Panc1 (cell line): ENCODE results near the gene TNFRSF14. TPM values are rescaled to one million over a fixed set of nuclear protein-coding genes. Genes with fewer than 3 reads are reported as not detected.

Experiments used
- ATAC-seq: fragments of 200-7000 bp; cut with Tn5 transposase; 2 replicates; pipeline ENCODE4 v1.9.1; 2020; ENCODE audit warnings: mild to moderate bottlenecking, moderate library complexity
- BruUV-seq: library from RNA; stranded (reverse); fragments of 400-500 nt; replicated peaks from 2 replicates; lab custom pipeline; 2021; lab: Mats Ljungman, UMichigan
- CTCF ChIA-PET: fragments of 300-600 bp; sonication (Branson Sonifier 250); formaldehyde crosslinking; loops from one replicate; lab custom pipeline; 2022; ENCODE audit warnings: antibody characterized with exemption; lab: Charles Lee
- POLR2A ChIA-PET: fragments of 300-600 bp; sonication (Branson Sonifier 250); formaldehyde crosslinking; loops from one replicate; lab custom pipeline; 2022; ENCODE audit warnings: antibody characterized with exemption; lab: Charles Lee
- DNase-seq: peaks from one replicate; pipeline ENCODE4 v3.0.0-alpha.2; 2010; ENCODE audit warnings: low read depth, low spot score
- H3K27ac ChIP-seq: 2 replicates; pipeline ENCODE4 v1.5.1; 2011; ENCODE audit warnings: mild to moderate bottlenecking, low read length, inconsistent platforms
- H3K27me3 ChIP-seq: fragments of 200-500 bp; sonication (Bioruptor generic); 2 replicates; pipeline ENCODE4 v1.6.0; 2014; ENCODE audit warnings: low read length, inconsistent platforms; ENCODE audit not compliant: control insufficient read depth, insufficient read depth
- H3K36me3 ChIP-seq: fragments of 200-500 bp; sonication (Bioruptor generic); 2 replicates; pipeline ENCODE4 v1.5.1; 2014; ENCODE audit warnings: inconsistent platforms, mild to moderate bottlenecking, low read length, moderate library complexity; ENCODE audit not compliant: control insufficient read depth, insufficient read depth
- H3K4me1 ChIP-seq: 2 replicates; pipeline ENCODE4 v1.5.1; 2011; ENCODE audit warnings: inconsistent platforms, mild to moderate bottlenecking, low read length, moderate library complexity; ENCODE audit not compliant: control insufficient read depth, insufficient read depth
- H3K4me3 ChIP-seq, 2 experiments: 2 replicates each; pipeline ENCODE4 v1.5.1; 2011 to 2012; ENCODE audit warnings: low read depth in 2 of 2, low read length in 2 of 2, mild to moderate bottlenecking in 2 of 2, inconsistent platforms in 1 of 2, moderate library complexity in 1 of 2
- H3K9me3 ChIP-seq: fragments of 200-500 bp; sonication (Bioruptor generic); 2 replicates; pipeline ENCODE4 v1.5.1; 2014; ENCODE audit warnings: low read depth, mild to moderate bottlenecking, inconsistent platforms, low read length, moderate library complexity; ENCODE audit not compliant: control insufficient read depth, insufficient read depth
- POLR2AphosphoS5 ChIP-seq: IDR thresholded peaks from 2 replicates; pipeline ENCODE4 v1.6.1; 2012; ENCODE audit warnings: mild to moderate bottlenecking, low read depth, low read length, moderate library complexity
- SIN3A ChIP-seq: IDR thresholded peaks from 2 replicates; pipeline ENCODE4 v1.6.1; 2012; ENCODE audit warnings: low read depth, mild to moderate bottlenecking, low read length, moderate library complexity, borderline replicate concordance; ENCODE audit not compliant: insufficient read depth
- TCF7L2 ChIP-seq: IDR thresholded peaks from 2 replicates; pipeline ENCODE4 v1.6.1; 2011; ENCODE audit warnings: mild to moderate bottlenecking, low read depth, low read length, inconsistent platforms
- in situ Hi-C: cut with HindIII; loops from 2 replicates; pipeline ENCODE4 v1.10.0; 2016; ENCODE audit warnings: low sequenced_read_pairs, low pct_unique_long_range_greater_than_20kb
- intact Hi-C: fragments of 100-400 bp; cut with micrococcal nuclease; formaldehyde crosslinking; loops from one replicate; pipeline ENCODE4 v1.10.0; 2022; ENCODE audit not compliant: unreplicated experiment
- total RNA-seq: library from RNA; stranded (reverse); gene quantifications from one replicate; pipeline ENCODE4 v1.2.1, GENCODE V29; 2021; ENCODE audit not compliant: unreplicated experiment
- TF ChIP-seq, protein P1 (sequence below): fragments of 450-650 bp; IDR thresholded peaks from 2 replicates; pipeline ENCODE4 v1.5.1; 2017; ENCODE audit warnings: mild to moderate bottlenecking
- TF ChIP-seq, protein P2 (sequence below), 2 experiments: IDR thresholded peaks; 2 replicates each; pipeline ENCODE4 v1.6.1; 2011 to 2012; ENCODE audit warnings: low read depth in 2 of 2, control low read depth in 1 of 2, low read length in 1 of 2, mild to moderate bottlenecking in 1 of 2, moderate library complexity in 1 of 2; ENCODE audit not compliant: insufficient read depth in 1 of 2

TNFRSF14 gene
- total RNA-seq, 1 experiment from 2014 or later: 20.1 TPM

DNA sequence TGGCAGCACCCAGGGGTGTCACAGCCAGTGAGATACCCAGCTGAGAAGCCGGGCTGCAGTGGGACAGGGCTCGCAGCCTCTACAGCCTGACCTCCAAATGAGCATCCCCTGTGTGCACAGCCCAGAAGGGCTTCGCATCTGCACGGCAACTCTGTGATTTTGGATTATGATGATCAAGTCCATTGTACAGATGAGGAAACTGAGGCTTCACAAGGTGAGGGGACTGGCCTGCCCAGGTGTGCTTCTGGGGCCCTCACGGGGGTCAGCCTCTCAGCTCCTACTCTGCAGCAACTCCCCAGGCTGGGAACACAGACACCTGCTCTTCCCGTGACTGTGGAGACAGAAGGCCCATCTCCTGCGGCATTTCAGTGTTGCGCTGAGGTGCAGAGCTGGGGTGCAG lies 17.3 kb upstream of the TNFRSF14 start:
- BruUV-seq: no TSS peak
- ATAC-seq (no peak), DNase-seq (no peak)
- Histone ChIP-seq H3K27ac (no peak overlapping the region), H3K9me3 (no peaks in the 10 kb centered on the region), H3K27me3 (no peaks in the 10 kb centered on the region), H3K4me3 (no peak overlapping the region), H3K36me3 (no peaks in the 10 kb centered on the region), H3K4me1 (peaks cover 49% of the 10 kb centered on the region)
- ChIA-PET CTCF (no interaction called here), POLR2A (no interaction called here)
- intact Hi-C loops: no loop called here
- TF ChIP-seq, protein P1, sequence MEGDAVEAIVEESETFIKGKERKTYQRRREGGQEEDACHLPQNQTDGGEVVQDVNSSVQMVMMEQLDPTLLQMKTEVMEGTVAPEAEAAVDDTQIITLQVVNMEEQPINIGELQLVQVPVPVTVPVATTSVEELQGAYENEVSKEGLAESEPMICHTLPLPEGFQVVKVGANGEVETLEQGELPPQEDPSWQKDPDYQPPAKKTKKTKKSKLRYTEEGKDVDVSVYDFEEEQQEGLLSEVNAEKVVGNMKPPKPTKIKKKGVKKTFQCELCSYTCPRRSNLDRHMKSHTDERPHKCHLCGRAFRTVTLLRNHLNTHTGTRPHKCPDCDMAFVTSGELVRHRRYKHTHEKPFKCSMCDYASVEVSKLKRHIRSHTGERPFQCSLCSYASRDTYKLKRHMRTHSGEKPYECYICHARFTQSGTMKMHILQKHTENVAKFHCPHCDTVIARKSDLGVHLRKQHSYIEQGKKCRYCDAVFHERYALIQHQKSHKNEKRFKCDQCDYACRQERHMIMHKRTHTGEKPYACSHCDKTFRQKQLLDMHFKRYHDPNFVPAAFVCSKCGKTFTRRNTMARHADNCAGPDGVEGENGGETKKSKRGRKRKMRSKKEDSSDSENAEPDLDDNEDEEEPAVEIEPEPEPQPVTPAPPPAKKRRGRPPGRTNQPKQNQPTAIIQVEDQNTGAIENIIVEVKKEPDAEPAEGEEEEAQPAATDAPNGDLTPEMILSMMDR: no peak
- TF ChIP-seq, protein P2, sequence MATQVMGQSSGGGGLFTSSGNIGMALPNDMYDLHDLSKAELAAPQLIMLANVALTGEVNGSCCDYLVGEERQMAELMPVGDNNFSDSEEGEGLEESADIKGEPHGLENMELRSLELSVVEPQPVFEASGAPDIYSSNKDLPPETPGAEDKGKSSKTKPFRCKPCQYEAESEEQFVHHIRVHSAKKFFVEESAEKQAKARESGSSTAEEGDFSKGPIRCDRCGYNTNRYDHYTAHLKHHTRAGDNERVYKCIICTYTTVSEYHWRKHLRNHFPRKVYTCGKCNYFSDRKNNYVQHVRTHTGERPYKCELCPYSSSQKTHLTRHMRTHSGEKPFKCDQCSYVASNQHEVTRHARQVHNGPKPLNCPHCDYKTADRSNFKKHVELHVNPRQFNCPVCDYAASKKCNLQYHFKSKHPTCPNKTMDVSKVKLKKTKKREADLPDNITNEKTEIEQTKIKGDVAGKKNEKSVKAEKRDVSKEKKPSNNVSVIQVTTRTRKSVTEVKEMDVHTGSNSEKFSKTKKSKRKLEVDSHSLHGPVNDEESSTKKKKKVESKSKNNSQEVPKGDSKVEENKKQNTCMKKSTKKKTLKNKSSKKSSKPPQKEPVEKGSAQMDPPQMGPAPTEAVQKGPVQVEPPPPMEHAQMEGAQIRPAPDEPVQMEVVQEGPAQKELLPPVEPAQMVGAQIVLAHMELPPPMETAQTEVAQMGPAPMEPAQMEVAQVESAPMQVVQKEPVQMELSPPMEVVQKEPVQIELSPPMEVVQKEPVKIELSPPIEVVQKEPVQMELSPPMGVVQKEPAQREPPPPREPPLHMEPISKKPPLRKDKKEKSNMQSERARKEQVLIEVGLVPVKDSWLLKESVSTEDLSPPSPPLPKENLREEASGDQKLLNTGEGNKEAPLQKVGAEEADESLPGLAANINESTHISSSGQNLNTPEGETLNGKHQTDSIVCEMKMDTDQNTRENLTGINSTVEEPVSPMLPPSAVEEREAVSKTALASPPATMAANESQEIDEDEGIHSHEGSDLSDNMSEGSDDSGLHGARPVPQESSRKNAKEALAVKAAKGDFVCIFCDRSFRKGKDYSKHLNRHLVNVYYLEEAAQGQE (IDR thresholded peaks at IDR 0.05; ENCODE audit: insufficient read depth in 1 of 2, low read depth in 2 of 2, low read length in 1 of 2): no peak
- TF ChIP-seq TCF7L2 (no peak), POLR2AphosphoS5 (no peak), SIN3A (no peak)
- in situ Hi-C loops: no loop called here

DNA sequence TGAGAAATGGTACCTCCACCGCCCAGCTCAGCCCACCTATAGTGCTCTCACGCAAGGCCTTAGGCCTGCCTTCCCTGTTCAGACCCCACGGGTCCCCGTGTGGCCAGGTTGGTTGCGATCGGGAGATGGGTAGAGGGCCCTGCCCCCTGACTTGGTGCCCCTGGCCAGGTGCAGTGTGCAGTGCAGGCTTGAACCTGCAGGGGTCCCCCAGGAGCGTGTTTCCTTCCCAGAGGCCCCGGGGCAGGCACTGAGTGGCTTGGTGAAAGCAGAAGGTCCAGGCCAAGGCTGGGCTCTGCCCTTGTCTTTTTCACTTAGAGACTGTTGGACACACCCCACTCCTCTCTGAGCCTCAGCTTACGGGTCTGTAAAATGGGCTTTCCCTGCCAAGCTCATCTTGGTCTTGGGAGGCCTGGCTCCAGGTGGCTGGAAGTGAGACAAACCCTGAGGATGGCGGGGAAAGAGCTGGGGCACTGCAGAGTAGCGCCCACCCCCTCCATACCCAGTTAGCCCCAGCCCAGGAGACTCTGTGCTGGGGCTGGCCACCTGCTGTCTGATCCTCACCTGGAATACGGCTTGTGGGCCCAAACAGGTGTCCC lies 16.8 kb upstream of the TNFRSF14 start:
- no TSS peak for BruUV-seq
- ChIA-PET CTCF (no interaction called here), POLR2A (no interaction called here)
- intact Hi-C loops (no loop called here), in situ Hi-C loops (no loop called here)
- no peaks in the 10 kb centered on the region for H3K27me3 ChIP-seq
- no peak overlapping the region for H3K27ac ChIP-seq
- TF ChIP-seq, protein P1: peak; percentile 76
- no peak for TF ChIP-seq TCF7L2
- no peaks in the 10 kb centered on the region for H3K9me3 ChIP-seq
- H3K4me1 ChIP-seq: peaks cover 49% of the 10 kb centered on the region
- H3K4me3 ChIP-seq: no peak overlapping the region
- H3K36me3 ChIP-seq: no peaks in the 10 kb centered on the region
- DNase-seq (no peak), ATAC-seq (no peak)
